ENCODE data around the gene FAM217A. TPM values are rescaled to one million over a fixed set of nuclear protein-coding genes. Genes with fewer than 3 reads are reported as not detected.

The FAM217A gene
- not detected for total RNA-seq
- long read RNA-seq, partial matches to known transcripts, result 0 of 2 reads
- long read RNA-seq, other reads (novel, unspliced or antisense), result 2 of 2 reads

DNA sequence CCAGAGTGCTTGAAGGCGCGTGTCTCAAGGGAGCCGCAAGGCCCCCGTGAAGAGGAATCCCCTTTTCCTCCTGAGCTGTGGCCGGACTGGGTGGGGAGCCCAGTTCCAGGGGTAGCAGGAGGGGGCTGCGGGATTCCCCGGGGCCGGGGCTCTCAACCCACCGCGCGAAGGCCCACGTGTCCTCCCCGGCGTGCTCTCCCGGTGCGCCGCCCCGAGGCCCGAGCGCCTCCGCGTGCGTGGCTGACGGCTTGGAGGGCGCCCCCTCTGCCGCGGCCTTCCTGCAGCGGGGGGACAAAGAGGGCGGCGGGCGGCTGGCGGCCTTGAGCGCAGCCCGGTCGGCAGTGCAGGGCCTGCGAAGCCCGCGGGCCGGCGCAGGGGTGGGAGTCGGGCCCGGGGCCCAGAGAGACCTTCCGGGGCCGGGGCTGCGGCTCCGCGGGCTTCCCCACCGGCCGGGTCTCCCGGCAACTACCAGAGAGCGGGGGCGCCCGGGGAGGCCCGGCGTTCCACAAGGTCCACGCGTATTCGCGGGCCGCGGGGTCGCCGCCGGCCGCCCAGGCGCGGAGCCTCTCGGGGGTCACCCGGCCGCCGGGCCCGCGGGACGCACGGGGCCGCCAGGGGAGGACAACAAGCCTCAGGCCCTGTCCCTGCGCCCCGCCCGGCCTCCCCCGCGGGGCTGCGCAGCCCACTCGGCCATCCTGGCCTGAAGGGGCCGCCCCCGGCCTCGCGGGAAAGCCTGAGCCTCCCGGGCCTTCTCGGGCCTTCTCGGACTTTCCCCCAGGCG lies at the start of gene FAM217A:
TSS of gene FAM217A (minus strand) at position 447 of the 781 bp plus-strand sequence. CDS start 1,723 bp downstream, outside the sequence.
- H3K36me3 ChIP-seq, result no peaks in the 10 kb centered on the region
- ATAC-seq, result no peak
- H3K9me3 ChIP-seq, result no peaks in the 10 kb centered on the region
- no peak within 1 kb of the TSS for H3K4me3 ChIP-seq
- no peak for TF ChIP-seq CTCF (IDR thresholded peaks at IDR 0.05)
- peaks cover 16% of the 10 kb centered on the region for H3K27me3 ChIP-seq
- H3K4me1 ChIP-seq, result no peaks in the 10 kb centered on the region
- intact Hi-C loops (cut with DNase I), result no loop called here
- no peak within 1 kb of the TSS for H3K27ac ChIP-seq
- DNase-seq, result no peak

DNA sequence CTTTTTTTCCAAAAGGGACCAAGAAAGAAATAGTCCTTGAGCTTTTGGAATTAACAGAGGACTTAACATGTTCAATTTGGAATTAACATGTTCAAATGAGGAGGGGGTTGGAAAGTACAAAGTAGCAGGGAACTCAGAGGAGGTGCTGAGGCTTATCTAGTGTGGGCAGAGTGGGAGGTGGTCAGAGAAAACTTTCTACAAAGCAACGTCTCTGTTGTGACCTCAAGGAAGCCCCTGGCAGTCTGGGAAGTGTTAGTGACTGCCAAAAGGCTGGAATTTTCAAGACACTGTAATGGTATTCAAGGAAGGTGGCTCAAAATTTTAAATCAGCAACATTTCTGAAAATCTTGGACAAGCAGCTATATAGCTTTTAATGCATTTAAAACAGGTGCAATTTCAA lies 49.1 kb upstream of the FAM217A start:
- no peaks in the 10 kb centered on the region for H3K27me3 ChIP-seq
- no peak overlapping the region for H3K4me3 ChIP-seq
- H3K4me1 ChIP-seq, result no peaks in the 10 kb centered on the region
- no peak for TF ChIP-seq CTCF (IDR thresholded peaks at IDR 0.05)
- ATAC-seq, result no peak
- H3K36me3 ChIP-seq, result peaks cover 85% of the 10 kb centered on the region
- intact Hi-C loops (cut with DNase I), result no loop called here
- no peaks in the 10 kb centered on the region for H3K9me3 ChIP-seq
- DNase-seq, result no peak
- H3K27ac ChIP-seq, result no peak overlapping the region

DNA sequence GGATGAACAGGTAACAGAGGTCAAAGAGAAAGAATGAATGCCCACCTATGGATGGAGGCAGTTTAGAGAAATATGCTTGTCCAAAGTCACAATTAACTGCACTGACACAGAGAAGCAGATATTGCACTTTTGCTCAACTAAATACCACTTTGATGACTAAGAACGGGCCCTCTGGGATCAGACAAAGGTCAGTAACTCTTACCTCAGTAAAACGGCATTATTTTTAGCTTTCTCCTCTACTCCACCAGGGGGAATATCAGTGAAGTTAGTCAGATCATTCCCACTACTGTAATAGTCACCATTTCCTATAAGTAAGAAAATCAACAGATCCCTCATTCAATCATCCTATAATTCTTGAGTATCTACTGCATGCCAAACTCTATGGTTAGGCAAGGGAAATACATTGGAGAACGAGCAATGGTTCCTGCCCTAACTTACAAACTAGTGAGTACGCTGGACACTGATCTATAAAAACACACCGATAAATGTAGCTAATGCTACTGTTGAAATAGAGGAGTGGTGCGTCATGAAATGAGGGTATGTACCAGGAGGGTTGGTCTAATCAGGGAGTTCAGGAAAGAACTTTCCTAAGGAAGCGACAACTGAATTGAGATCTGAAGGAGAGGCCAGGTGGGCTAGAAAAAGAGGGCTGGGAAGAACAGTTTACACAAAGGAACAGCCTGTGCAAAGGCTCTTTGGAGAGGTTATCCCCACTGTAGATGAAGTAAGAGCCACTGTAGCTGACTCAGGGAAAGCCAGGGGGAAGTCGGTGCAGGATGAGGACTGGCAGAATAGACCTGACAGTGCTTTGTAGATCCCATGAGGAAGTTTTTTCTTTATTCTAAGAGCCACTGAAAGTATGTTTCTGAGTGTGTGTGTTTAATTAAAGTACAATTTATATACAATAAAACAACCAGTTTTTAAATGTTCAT lies 47.3 kb upstream of the FAM217A start:
- Histone ChIP-seq H3K27me3 (no peaks in the 10 kb centered on the region), H3K36me3 (peaks cover 98% of the 10 kb centered on the region), H3K27ac (no peak overlapping the region), H3K9me3 (no peaks in the 10 kb centered on the region), H3K4me1 (no peaks in the 10 kb centered on the region), H3K4me3 (no peak overlapping the region)
- no peak for ATAC-seq
- no peak for DNase-seq
- no peak for TF ChIP-seq CTCF (IDR thresholded peaks at IDR 0.05)
- intact Hi-C loops (cut with DNase I), result no loop called here

- peaks cover 98% of the 10 kb centered on the region for H3K36me3 ChIP-seq
- DNase-seq (no peak), ATAC-seq (no peak)
- no peaks in the 10 kb centered on the region for H3K27me3 ChIP-seq
- no peaks in the 10 kb centered on the region for H3K9me3 ChIP-seq
- H3K4me3 ChIP-seq, result no peak overlapping the region
- TF ChIP-seq CTCF (IDR thresholded peaks at IDR 0.05), result no peak
- intact Hi-C loops (cut with DNase I), result no loop called here
- H3K27ac ChIP-seq, result no peak overlapping the region
- no peaks in the 10 kb centered on the region for H3K4me1 ChIP-seq
Observed at GRCh38 chr6:4125500-4125899, 46.6 kb upstream of the FAM217A start.

GRCh38 chr6:4124351-4124750 lies 45.4 kb upstream of the FAM217A start:
- Histone ChIP-seq H3K36me3 (peaks cover 98% of the 10 kb centered on the region), H3K27me3 (no peaks in the 10 kb centered on the region), H3K4me1 (no peaks in the 10 kb centered on the region), H3K9me3 (no peaks in the 10 kb centered on the region), H3K4me3 (no peak overlapping the region), H3K27ac (no peak overlapping the region)
- no peak for TF ChIP-seq CTCF (IDR thresholded peaks at IDR 0.05)
- ATAC-seq (no peak), DNase-seq (no peak)
- intact Hi-C loops (cut with DNase I), result no loop called here

Data from upper lobe of right lung (tissue), 1 donor.